GM12891 (cell line): ENCODE measurements around the gene LACTBL1.

ENCODE experiments used
- DNase-seq: peaks from one replicate; pipeline ENCODE4 v3.0.0; 2011; ENCODE audit warnings: low spot score; ENCODE audit not compliant: insufficient read length
- FAIRE-seq: peaks from 2 replicates; lab custom pipeline; 2011; peaks lifted over from hg19 to GRCh38; lab: Jason Lieb, UNC
- PAX5 ChIP-seq: IDR thresholded peaks from 2 replicates; pipeline ENCODE4 v1.6.1; 2011; ENCODE audit warnings: low read length, moderate library complexity, mild to moderate bottlenecking; ENCODE audit not compliant: insufficient read depth, severe bottlenecking
- POLR2A ChIP-seq: IDR thresholded peaks from 2 replicates; pipeline ENCODE4 v1.6.1; 2011; ENCODE audit warnings: low read depth, low read length, control low read depth
- POLR2AphosphoS5 ChIP-seq: IDR thresholded peaks from 2 replicates; pipeline ENCODE4 v1.6.1; 2011; ENCODE audit warnings: low read depth, low read length, control low read depth
- POU2F2 ChIP-seq: IDR thresholded peaks from 2 replicates; pipeline ENCODE4 v1.6.1; 2011; ENCODE audit warnings: low read depth, mild to moderate bottlenecking, control low read depth, low read length, moderate library complexity
- SPI1 ChIP-seq: IDR thresholded peaks from 2 replicates; pipeline ENCODE4 v1.6.1; 2011; ENCODE audit warnings: low read depth, low read length, control low read depth
- TAF1 ChIP-seq: IDR thresholded peaks from 2 replicates; pipeline ENCODE4 v1.6.1; 2011; ENCODE audit warnings: low read depth, low read length, control low read depth

Gene LACTBL1

DNA sequence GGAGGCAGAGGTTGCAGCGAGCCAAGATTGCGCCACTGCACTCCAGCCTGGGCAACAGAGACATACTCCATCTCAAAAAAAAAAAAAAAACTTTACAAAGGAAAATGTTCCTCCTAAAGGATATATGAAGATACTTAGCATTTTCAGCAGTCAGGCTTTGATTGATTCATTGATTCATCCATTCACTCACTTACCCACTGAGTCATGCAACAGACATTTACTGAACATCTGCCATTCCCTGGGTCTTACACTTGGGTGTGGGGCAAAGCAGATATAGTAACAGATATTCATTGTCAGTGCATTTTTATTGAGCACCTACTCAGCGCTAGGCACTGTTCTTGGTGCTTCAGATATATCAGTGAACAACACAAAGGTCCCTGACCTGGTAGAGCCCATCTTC is 5.6 kb upstream of the LACTBL1 start:
- FAIRE-seq, result no peak
- no peak for DNase-seq
- TF ChIP-seq PAX5 (no peak), SPI1 (no peak), POLR2A (no peak), TAF1 (no peak), POLR2AphosphoS5 (no peak), POU2F2 (no peak)

- peak; percentile 14; the same call in 1 of the 2 replicates for TF ChIP-seq SPI1
- no peak for TF ChIP-seq POLR2A
- TF ChIP-seq PAX5, result no peak
- no peak for TF ChIP-seq POLR2AphosphoS5
- no peak for TF ChIP-seq TAF1
- peak; percentile 57 for DNase-seq
- FAIRE-seq, result peak; percentile 95
These were observed 4.0 kb upstream of the LACTBL1 start for GRCh38 chr1:22976461-22977243.

- FAIRE-seq (no peak), DNase-seq (no peak)
- TF ChIP-seq POLR2AphosphoS5, result no peak
- no peak for TF ChIP-seq SPI1
- no peak for TF ChIP-seq POU2F2
- TF ChIP-seq PAX5, result no peak
These were observed 3.4 kb upstream of the LACTBL1 start for GRCh38 chr1:22976127-22976460.

DNA sequence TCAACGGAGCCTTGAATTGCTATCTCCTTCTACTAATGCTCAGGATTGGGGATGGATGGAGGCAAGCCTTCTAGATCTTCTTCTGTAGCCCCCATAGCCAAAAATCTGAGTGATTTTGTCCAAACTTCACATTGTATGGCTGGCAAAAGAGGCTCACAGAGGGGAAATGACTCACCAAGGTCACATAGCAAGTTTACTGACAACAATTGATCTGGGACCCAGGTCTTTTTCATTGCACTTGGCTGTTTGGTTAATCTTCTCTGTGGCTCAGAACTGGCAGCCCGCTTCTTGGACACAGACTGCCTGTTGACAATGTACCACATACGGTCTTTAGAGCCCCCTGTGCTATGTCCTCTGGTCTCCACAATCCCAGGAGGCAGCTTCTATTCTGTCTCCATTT is 3.0 kb upstream of the LACTBL1 start:
- TF ChIP-seq POLR2A, result no peak
- TF ChIP-seq SPI1, result no peak
- FAIRE-seq (no peak), DNase-seq (no peak)

DNA sequence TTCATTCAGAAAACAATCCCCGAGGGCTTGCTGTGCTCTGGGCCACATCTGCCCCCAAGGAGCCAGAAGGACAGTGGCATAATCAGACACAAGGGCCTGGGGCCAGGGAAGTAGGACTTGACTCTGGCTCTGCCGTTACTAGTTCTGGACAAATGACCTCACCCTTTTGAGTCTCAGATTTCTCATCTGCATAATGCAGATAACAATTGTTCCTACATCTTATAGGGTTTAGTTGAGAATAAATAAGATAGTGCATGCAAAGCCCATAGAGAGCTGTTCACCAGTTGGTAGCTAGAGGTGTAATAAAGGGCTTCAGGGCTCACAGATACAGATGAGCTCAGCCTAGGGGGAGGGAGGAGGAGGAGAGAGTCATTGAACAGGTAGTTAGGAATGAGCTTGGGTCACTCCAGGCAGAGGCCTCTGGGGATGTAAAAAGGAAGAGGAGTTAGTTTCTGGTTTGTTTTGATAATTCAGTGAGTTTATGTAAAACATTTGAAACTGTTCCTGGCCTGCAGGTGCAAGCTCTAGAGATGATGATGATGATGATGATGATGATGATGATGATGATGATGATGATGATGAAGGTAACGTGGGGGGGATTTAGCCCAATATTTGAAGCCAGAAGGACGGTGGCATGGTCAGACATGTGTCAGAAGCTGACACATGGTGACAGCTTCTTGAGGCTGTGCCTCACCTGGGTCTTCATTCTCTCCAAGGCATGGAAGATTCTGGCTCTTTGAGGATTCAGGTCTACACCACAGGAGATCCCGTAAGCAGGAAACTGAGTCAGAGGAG is 858 bp downstream of the LACTBL1 start:
- TF ChIP-seq POLR2AphosphoS5 (no peak), PAX5 (no peak), SPI1 (no peak), POLR2A (no peak), POU2F2 (no peak), TAF1 (no peak)
- DNase-seq (no peak), FAIRE-seq (no peak)

DNA sequence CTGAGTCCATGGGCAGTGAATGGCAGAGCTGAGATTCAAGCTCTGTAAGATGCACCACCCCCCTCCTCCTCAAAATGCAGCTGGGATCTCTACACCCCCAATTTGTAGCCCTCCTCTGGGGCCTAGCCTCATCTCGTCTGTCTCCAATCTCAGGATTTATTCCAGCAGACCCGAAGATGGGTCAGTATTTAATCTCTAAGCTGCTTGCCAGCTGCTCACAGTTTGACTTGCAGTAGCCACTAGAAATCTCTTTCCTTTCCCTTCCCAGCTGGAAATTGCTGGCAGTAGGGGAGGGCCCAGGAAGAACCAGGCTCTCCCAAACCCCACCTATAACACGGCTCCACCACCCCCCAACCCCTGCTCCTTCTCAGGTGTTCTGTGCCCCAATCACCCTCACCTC is 1.5 kb downstream of the LACTBL1 start:
- TF ChIP-seq SPI1 (no peak), POLR2AphosphoS5 (no peak), POU2F2 (no peak), PAX5 (no peak), TAF1 (no peak), POLR2A (no peak)
- FAIRE-seq (no peak), DNase-seq (no peak)

GRCh38 chr1:22970096-22970495 is 2.6 kb downstream of the LACTBL1 start:
- TF ChIP-seq TAF1 (no peak), SPI1 (no peak), PAX5 (no peak), POLR2A (no peak), POLR2AphosphoS5 (no peak), POU2F2 (no peak)
- no peak for FAIRE-seq

GRCh38 chr1:22969304-22969709 is 3.4 kb downstream of the LACTBL1 start:
- no peak for FAIRE-seq

More at GRCh38 chr1:22970096-22970495, 2.6 kb downstream of the LACTBL1 start:
- DNase-seq, result no peak

DNA sequence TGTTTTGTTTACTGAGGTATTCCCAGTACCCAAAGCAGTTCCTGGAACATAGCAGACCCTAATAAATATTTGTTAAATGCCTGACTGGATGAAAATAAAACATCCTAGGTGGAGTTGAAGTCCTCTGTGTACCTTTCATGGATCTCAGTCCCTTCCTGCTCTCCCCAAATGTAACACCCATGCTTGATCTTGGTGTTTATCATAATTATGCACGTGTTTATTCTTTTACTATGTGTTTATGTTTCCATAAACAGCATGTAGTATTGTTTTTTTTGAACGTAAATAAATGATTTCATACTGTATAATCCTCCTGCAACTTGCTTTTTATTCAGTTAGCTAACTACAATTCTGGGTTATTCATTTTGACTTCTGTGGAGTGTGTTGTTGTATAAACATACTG is 4.8 kb downstream of the LACTBL1 start:
- TF ChIP-seq SPI1 (no peak), POLR2A (no peak), POLR2AphosphoS5 (no peak), PAX5 (no peak), TAF1 (no peak), POU2F2 (no peak)
- no peak for DNase-seq
- FAIRE-seq, result no peak

More at GRCh38 chr1:22969304-22969709, 3.4 kb downstream of the LACTBL1 start:
- no peak for DNase-seq
- TF ChIP-seq TAF1, result no peak
- TF ChIP-seq POU2F2, result no peak
- no peak for TF ChIP-seq POLR2A
- no peak for TF ChIP-seq PAX5

DNA sequence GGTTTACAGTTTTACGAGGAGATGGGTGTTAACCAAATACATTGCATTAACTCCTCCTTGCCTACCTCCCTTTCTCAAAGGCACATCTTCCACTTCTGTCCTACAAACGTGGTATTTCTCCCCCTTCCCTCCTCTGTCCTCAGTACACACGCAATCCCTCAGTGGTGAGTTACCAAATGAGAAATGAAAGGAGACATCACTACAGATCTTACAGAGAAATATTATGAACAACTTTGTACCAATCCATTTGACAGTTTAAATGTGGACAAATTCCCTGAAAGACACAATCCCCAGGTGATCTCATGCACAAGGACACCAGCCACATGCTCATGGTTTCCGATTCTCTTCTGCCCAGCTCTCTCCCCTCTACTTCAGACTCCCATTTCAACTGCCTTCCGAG is 6.4 kb downstream of the LACTBL1 start:
- TF ChIP-seq POLR2AphosphoS5 (no peak), TAF1 (no peak), POU2F2 (no peak), PAX5 (no peak), POLR2A (no peak), SPI1 (no peak)
- no peak for DNase-seq
- no peak for FAIRE-seq
